Measurements from ENCODE around the gene RBMXL3. TPM values are rescaled to one million over a fixed set of nuclear protein-coding genes. Genes with fewer than 3 reads are reported as not detected.

RBMXL3 gene
- total RNA-seq: not detected
- polyA plus RNA-seq (ENCODE audit: insufficient read depth, low read depth, low replicate concordance): not detected
- long read RNA-seq, donor 1: 0 reads
- long read RNA-seq, donor 2: 0 reads
- long read RNA-seq, donor 3: 0 reads
- long read RNA-seq, donor 4: 0 reads
- long read RNA-seq, donor 5: 0 reads
- long read RNA-seq, donor 6: 0 reads
- long read RNA-seq, donor 7: 0 reads
- long read RNA-seq, donor 8: 0 reads
- long read RNA-seq, donor 9: 0 reads
- long read RNA-seq, donor 10: 0 reads

DNA sequence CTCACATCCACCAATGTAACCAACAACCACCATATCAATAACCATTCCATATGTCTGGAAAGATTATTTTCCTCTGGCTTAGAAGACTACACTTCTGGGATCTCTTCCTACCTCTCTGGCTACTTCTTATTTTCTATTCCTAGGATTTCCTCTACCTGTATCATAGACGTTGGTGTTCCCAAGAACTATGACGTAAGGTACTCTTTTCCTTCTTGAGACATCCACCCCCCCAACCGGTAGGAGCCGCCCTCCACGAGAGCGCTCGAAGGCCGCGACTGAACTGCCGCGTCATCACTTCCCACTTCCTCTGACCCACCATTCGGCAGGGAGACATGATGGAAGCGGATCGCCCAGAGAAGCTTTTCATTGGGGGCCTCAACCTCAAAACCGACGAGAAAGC, at the start of gene RBMXL3:
Gene RBMXL3 (plus strand): TSS at position 301 of the 400 bp plus-strand sequence. CDS start 32 bp downstream, at position 333.
- Histone ChIP-seq H3K9me3 (ENCODE audit: control insufficient read depth in 2 of 3, insufficient read depth in 1 of 3, low read length in 3 of 3) (no peaks in the 10 kb centered on the region), H3K4me3 (ENCODE audit: low read length in 3 of 3) (no peak within 1 kb of the TSS), H3K9ac (ENCODE audit: low read length in 3 of 3) (no peak within 1 kb of the TSS), H3K36me3 (ENCODE audit: control insufficient read depth in 2 of 3, insufficient read depth in 3 of 3, low read length in 3 of 3) (no peaks in the 10 kb centered on the region), H3K4me1 (ENCODE audit: control insufficient read depth in 2 of 3, insufficient read depth in 2 of 3, low read depth in 1 of 3, low read length in 3 of 3) (no peaks in the 10 kb centered on the region), H3K27ac (ENCODE audit: low read depth in 2 of 2, low read length in 2 of 2) (no peak within 1 kb of the TSS), H3K27me3 (ENCODE audit: control insufficient read depth, insufficient read depth, low read length) (no peaks in the 10 kb centered on the region)
- DNase-seq (no peak), FAIRE-seq (no peak)
- intact Hi-C loops (cut with DNase I): no loop called here
- TF ChIP-seq, protein P1, sequence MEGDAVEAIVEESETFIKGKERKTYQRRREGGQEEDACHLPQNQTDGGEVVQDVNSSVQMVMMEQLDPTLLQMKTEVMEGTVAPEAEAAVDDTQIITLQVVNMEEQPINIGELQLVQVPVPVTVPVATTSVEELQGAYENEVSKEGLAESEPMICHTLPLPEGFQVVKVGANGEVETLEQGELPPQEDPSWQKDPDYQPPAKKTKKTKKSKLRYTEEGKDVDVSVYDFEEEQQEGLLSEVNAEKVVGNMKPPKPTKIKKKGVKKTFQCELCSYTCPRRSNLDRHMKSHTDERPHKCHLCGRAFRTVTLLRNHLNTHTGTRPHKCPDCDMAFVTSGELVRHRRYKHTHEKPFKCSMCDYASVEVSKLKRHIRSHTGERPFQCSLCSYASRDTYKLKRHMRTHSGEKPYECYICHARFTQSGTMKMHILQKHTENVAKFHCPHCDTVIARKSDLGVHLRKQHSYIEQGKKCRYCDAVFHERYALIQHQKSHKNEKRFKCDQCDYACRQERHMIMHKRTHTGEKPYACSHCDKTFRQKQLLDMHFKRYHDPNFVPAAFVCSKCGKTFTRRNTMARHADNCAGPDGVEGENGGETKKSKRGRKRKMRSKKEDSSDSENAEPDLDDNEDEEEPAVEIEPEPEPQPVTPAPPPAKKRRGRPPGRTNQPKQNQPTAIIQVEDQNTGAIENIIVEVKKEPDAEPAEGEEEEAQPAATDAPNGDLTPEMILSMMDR (IDR thresholded peaks at IDR 0.05; ENCODE audit: borderline replicate concordance, extremely low read depth, insufficient read depth): no peak

DNA sequence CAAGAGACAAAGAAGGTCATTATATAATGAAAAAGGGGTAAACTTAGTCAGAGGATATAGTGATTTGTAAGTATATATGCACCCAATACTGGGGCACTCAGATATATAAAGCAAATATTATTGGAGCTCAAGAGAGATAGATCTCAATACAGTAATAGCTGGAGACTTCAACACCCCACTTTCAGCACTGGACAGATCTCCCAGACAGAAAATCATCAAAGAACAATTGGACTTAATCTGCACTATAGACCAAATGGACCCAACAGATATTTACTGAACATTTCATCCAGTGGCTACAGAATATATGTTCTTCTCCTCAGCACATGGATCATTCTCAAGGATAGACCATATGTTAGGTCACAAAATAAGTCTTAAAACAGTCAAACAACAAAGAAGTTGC, 47.2 kb upstream of the RBMXL3 start:
- Histone ChIP-seq H3K4me3 (ENCODE audit: low read length in 3 of 3) (no peak overlapping the region), H3K36me3 (ENCODE audit: control insufficient read depth in 2 of 3, insufficient read depth in 3 of 3, low read length in 3 of 3) (no peaks in the 10 kb centered on the region), H3K27me3 (ENCODE audit: control insufficient read depth, insufficient read depth, low read length) (no peaks in the 10 kb centered on the region), H3K4me1 (ENCODE audit: control insufficient read depth in 2 of 3, insufficient read depth in 2 of 3, low read depth in 1 of 3, low read length in 3 of 3) (no peaks in the 10 kb centered on the region), H3K27ac (ENCODE audit: low read depth in 2 of 2, low read length in 2 of 2) (no peak overlapping the region), H3K9ac (ENCODE audit: low read length in 3 of 3) (no peak overlapping the region), H3K9me3 (ENCODE audit: control insufficient read depth in 2 of 3, insufficient read depth in 1 of 3, low read length in 3 of 3) (no peaks in the 10 kb centered on the region)
- FAIRE-seq (no peak), DNase-seq (no peak)
- TF ChIP-seq, protein P1 (IDR thresholded peaks at IDR 0.05; ENCODE audit: borderline replicate concordance, extremely low read depth, insufficient read depth): no peak
- intact Hi-C loops (cut with DNase I): no loop called here

DNA sequence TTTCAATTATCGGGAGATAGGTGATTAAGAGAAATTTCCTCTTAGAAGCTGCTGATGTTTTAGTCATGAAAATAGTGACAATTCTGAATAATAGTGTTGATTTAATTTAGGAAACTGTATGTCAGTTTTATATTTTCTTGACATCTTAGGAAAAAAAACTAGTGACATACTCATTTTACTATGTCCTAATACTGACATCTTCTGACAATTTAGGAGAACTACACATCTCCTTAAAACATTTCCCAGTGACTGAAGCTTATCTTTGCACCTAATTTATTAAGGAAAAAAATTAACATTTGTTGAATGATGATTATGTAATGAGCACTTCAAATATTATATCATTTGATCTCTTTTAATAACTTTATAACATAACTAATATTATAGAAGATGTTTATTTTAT, 42.0 kb upstream of the RBMXL3 start:
- FAIRE-seq (peak; percentile 99), DNase-seq (peak in 2 of 5 donors; percentile 1 to 3)
- no peak overlapping the region for H3K9ac ChIP-seq (ENCODE audit: low read length in 3 of 3)
- no peaks in the 10 kb centered on the region for H3K27me3 ChIP-seq (ENCODE audit: control insufficient read depth, insufficient read depth, low read length)
- intact Hi-C loops (cut with DNase I): no loop called here
- no peak overlapping the region for H3K4me3 ChIP-seq (ENCODE audit: low read length in 3 of 3)
- no peaks in the 10 kb centered on the region for H3K9me3 ChIP-seq (ENCODE audit: control insufficient read depth in 2 of 3, insufficient read depth in 1 of 3, low read length in 3 of 3)
- TF ChIP-seq, protein P1 (IDR thresholded peaks at IDR 0.05; ENCODE audit: borderline replicate concordance, extremely low read depth, insufficient read depth): peak; percentile 24
- H3K27ac ChIP-seq (ENCODE audit: low read depth in 2 of 2, low read length in 2 of 2): no peak overlapping the region
- H3K4me1 ChIP-seq (ENCODE audit: control insufficient read depth in 2 of 3, insufficient read depth in 2 of 3, low read depth in 1 of 3, low read length in 3 of 3): no peaks in the 10 kb centered on the region
- no peaks in the 10 kb centered on the region for H3K36me3 ChIP-seq (ENCODE audit: control insufficient read depth in 2 of 3, insufficient read depth in 3 of 3, low read length in 3 of 3)

DNA sequence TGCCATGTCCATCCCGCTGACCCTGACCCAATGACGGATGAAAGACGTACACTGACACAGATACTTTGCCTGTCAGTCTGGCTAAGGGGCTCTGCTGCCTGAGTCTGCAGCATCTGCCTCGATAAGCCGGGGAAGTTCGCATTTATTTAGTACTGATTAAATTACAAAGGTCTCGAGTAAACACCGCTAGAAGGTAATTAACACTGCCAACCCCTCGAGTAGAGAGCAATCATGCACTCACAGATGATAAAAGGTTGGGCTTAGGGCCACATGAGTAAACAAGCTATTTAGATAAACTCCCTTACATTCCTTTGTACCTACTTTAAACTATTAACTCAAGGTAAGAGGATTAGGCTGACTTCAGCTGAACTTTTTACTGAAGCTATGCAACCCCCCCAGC, 16.0 kb upstream of the RBMXL3 start:
- TF ChIP-seq, protein P1 (IDR thresholded peaks at IDR 0.05; ENCODE audit: borderline replicate concordance, extremely low read depth, insufficient read depth): no peak
- no peak for DNase-seq

More for the DNA sequence above, 16.0 kb upstream of the RBMXL3 start:
- no peak for FAIRE-seq
- Histone ChIP-seq H3K4me1 (ENCODE audit: control insufficient read depth in 2 of 3, insufficient read depth in 2 of 3, low read depth in 1 of 3, low read length in 3 of 3) (no peaks in the 10 kb centered on the region), H3K27ac (ENCODE audit: low read depth in 2 of 2, low read length in 2 of 2) (no peak overlapping the region), H3K27me3 (ENCODE audit: control insufficient read depth, insufficient read depth, low read length) (peaks cover 4% of the 10 kb centered on the region), H3K9me3 (ENCODE audit: control insufficient read depth in 2 of 3, insufficient read depth in 1 of 3, low read length in 3 of 3) (no peaks in the 10 kb centered on the region), H3K9ac (ENCODE audit: low read length in 3 of 3) (no peak overlapping the region), H3K4me3 (ENCODE audit: low read length in 3 of 3) (no peak overlapping the region), H3K36me3 (ENCODE audit: control insufficient read depth in 2 of 3, insufficient read depth in 3 of 3, low read length in 3 of 3) (no peaks in the 10 kb centered on the region)
- intact Hi-C loops (cut with DNase I): no loop called here
